WTC11 (cell line): Measurements from ENCODE around the gene MICU2. TPM values are rescaled to one million over a fixed set of nuclear protein-coding genes. Genes with fewer than 3 reads are reported as not detected.

ENCODE experiments used
- ATAC-seq: fragments of 200-7000 bp; cut with Tn5 transposase; 2 replicates; pipeline ENCODE4 v1.10.0; 2021; ENCODE audit warnings: mild to moderate bottlenecking, moderate library complexity
- CTCF ChIA-PET: fragments of 300-600 bp; sonication (Branson Sonifier 250); formaldehyde crosslinking; loops from one replicate; lab custom pipeline; 2021; ENCODE audit warnings: antibody characterized with exemption; lab: Charles Lee
- POLR2A ChIA-PET: fragments of 350-600 bp; sonication (Branson Sonifier 250); formaldehyde crosslinking; loops from one replicate; lab custom pipeline; 2021; ENCODE audit warnings: antibody characterized with exemption; lab: Charles Lee
- DNase-seq: peaks from one replicate; pipeline ENCODE4 v3.0.0; 2021; ENCODE audit warnings: low spot score
- H3K27ac Mint-ChIP-seq: 2 replicates; pipeline ENCODE4 v1.8.0; 2021; ENCODE audit warnings: mixed read lengths
- H3K27me3 Mint-ChIP-seq: 2 replicates; pipeline ENCODE4 v1.8.0; 2021; ENCODE audit warnings: low read depth, mild to moderate bottlenecking, moderate library complexity, mixed read lengths
- H3K36me3 Mint-ChIP-seq: 2 replicates; pipeline ENCODE4 v1.8.0; 2021; ENCODE audit warnings: mixed read lengths
- H3K4me1 Mint-ChIP-seq: 2 replicates; pipeline ENCODE4 v1.8.0; 2022; ENCODE audit warnings: mixed read lengths
- H3K4me3 Mint-ChIP-seq: 2 replicates; pipeline ENCODE4 v1.8.0; 2021; ENCODE audit warnings: mild to moderate bottlenecking, moderate library complexity, mixed read lengths
- H3K9me3 Mint-ChIP-seq: 2 replicates; pipeline ENCODE4 v1.8.0; 2021; ENCODE audit warnings: mixed read lengths
- CREM ChIP-seq: sonication (generic); formaldehyde crosslinking; IDR thresholded peaks from 2 replicates; pipeline ENCODE4 v1.8.1; 2022; ENCODE audit warnings: mild to moderate bottlenecking, missing genetic modification reagents, moderate library complexity
- E2F4 ChIP-seq: sonication (generic); formaldehyde crosslinking; IDR thresholded peaks from 2 replicates; pipeline ENCODE4 v1.8.1; 2022; ENCODE audit warnings: low read depth, mild to moderate bottlenecking, moderate library complexity, missing genetic modification reagents, borderline replicate concordance
- ELF4 ChIP-seq: sonication (generic); formaldehyde crosslinking; IDR thresholded peaks from 2 replicates; pipeline ENCODE4 v1.8.1; 2022; ENCODE audit warnings: low read depth, mild to moderate bottlenecking, moderate library complexity, missing genetic modification reagents
- EMX1 ChIP-seq: fragments of 250-450 bp; sonication (Bioruptor Pico); IDR thresholded peaks from 2 replicates; pipeline ENCODE4 v1.8.0; 2021; ENCODE audit warnings: mild to moderate bottlenecking
- GABPB1 ChIP-seq: sonication (generic); formaldehyde crosslinking; IDR thresholded peaks from 2 replicates; pipeline ENCODE4 v1.8.1; 2023; ENCODE audit warnings: mild to moderate bottlenecking, missing genetic modification reagents
- HMGXB4 ChIP-seq: sonication (generic); formaldehyde crosslinking; IDR thresholded peaks from 2 replicates; pipeline ENCODE4 v1.8.1; 2023; ENCODE audit warnings: mild to moderate bottlenecking, moderate library complexity, missing genetic modification reagents
- IRF2 ChIP-seq: sonication (generic); formaldehyde crosslinking; IDR thresholded peaks from 2 replicates; pipeline ENCODE4 v1.8.0; 2022; ENCODE audit warnings: low read depth, missing genetic modification reagents, borderline replicate concordance
- MXD4 ChIP-seq: fragments of 250-450 bp; sonication (Bioruptor Pico); IDR thresholded peaks from 2 replicates; pipeline ENCODE4 v1.8.0; 2021; ENCODE audit warnings: mild to moderate bottlenecking, moderate library complexity, borderline replicate concordance
- NFE2L1 ChIP-seq: sonication (generic); formaldehyde crosslinking; IDR thresholded peaks from 2 replicates; pipeline ENCODE4 v1.8.1; 2023; ENCODE audit warnings: missing genetic modification reagents
- SMAD4 ChIP-seq: sonication (generic); formaldehyde crosslinking; IDR thresholded peaks from 2 replicates; pipeline ENCODE4 v1.8.0; 2022; ENCODE audit warnings: mild to moderate bottlenecking, missing genetic modification reagents
- SOX15 ChIP-seq: fragments of 250-450 bp; sonication (Bioruptor Pico); IDR thresholded peaks from 2 replicates; pipeline ENCODE4 v1.9.0; 2021; ENCODE audit warnings: mild to moderate bottlenecking
- ZBTB21 ChIP-seq: sonication (generic); formaldehyde crosslinking; IDR thresholded peaks from 2 replicates; pipeline ENCODE4 v1.8.1; 2023; ENCODE audit warnings: mild to moderate bottlenecking, missing genetic modification reagents, borderline replicate concordance
- ZNF263 ChIP-seq: sonication (generic); formaldehyde crosslinking; IDR thresholded peaks from 2 replicates; pipeline ENCODE4 v1.8.1; 2022; ENCODE audit warnings: low read depth, mild to moderate bottlenecking, moderate library complexity, missing genetic modification reagents
- ZNF416 ChIP-seq: fragments of 250-450 bp; sonication (Bioruptor Pico); IDR thresholded peaks from 2 replicates; pipeline ENCODE4 v1.9.0; 2021; ENCODE audit warnings: mild to moderate bottlenecking, inconsistent platforms
- ZNF425 ChIP-seq: fragments of 250-450 bp; sonication (Bioruptor Pico); conservative IDR thresholded peaks from 2 replicates; pipeline ENCODE4 v1.9.0; 2021; ENCODE audit warnings: mild to moderate bottlenecking
- total RNA-seq: library from RNA; stranded (reverse); gene quantifications from 3 replicates; pipeline ENCODE4 v1.2.3, GENCODE V29; 2021
- TF ChIP-seq, protein P1 (sequence below): sonication (generic); formaldehyde crosslinking; IDR thresholded peaks from 2 replicates; pipeline ENCODE4 v1.8.1; 2022; ENCODE audit warnings: low read depth, missing genetic modification reagents, borderline replicate concordance
- TF ChIP-seq, protein P2 (sequence below): sonication (generic); formaldehyde crosslinking; IDR thresholded peaks from 2 replicates; pipeline ENCODE4 v1.8.1; 2023; ENCODE audit warnings: mild to moderate bottlenecking, missing genetic modification reagents, moderate library complexity
- TF ChIP-seq, protein P3 (sequence below): fragments of 250-450 bp; sonication (Bioruptor Pico); IDR thresholded peaks from 2 replicates; pipeline ENCODE4 v1.9.0; 2021; ENCODE audit warnings: mild to moderate bottlenecking
- TF ChIP-seq, protein P4 (sequence below): sonication (generic); formaldehyde crosslinking; conservative IDR thresholded peaks from 2 replicates; pipeline ENCODE4 v1.8.1; 2022; ENCODE audit warnings: mild to moderate bottlenecking, missing genetic modification reagents
- TF ChIP-seq, protein P5 (sequence below): fragments of 200-600 bp; IDR thresholded peaks from 2 replicates; pipeline ENCODE4 v1.8.0; 2022; ENCODE audit warnings: antibody characterized with exemption

Gene MICU2
- total RNA-seq, 1 experiment from 2014 or later = 33.8 TPM

DNA sequence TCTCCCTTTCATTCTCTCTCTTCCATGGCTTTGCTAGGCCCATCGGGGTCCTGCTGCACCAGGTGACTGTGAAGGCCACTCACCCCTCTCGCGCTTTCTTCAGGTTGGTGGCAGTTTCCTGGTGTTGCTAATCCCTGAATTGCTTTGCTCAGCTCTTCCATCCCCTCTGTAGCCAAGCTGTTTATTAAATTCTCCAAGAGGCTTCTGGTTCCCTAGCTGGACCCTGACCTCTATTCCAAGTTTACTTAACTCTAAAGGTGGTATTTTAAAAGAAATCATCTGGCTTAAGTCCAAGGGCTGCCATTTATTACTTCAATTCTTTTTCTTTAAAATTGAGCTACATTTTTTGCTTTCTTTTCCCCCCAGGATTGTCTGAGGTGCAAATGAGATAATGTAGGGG lies 32.7 kb upstream of the MICU2 start:
- no peaks in the 10 kb centered on the region; the same call in 1 of the 2 replicates for H3K27me3 Mint-ChIP-seq

DNA sequence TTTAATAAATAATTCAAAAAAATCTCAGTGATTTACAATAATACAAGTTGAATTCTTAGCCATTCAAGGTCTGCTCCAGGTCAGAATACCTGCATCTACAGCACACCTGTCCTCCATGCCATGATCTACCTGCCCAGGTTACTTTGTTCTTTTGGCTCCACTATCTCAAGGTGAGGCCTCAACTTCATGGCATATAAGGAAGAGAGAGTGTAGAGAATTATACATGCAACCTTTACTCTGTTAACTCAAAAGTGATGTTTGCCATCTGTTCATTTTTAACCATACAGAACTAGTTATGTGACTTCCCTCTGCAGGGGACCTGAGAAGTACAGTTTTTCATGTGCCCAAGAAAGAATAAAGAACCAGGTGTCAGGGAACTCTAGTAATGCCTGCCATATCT lies 28.2 kb upstream of the MICU2 start:
- POLR2A ChIA-PET = no interaction called here
- no peak overlapping the region for H3K4me3 Mint-ChIP-seq
- no peaks in the 10 kb centered on the region for H3K4me1 Mint-ChIP-seq
- peaks cover 11% of the 10 kb centered on the region for H3K36me3 Mint-ChIP-seq
- no peaks in the 10 kb centered on the region for H3K27me3 Mint-ChIP-seq
- TF ChIP-seq, protein P1, sequence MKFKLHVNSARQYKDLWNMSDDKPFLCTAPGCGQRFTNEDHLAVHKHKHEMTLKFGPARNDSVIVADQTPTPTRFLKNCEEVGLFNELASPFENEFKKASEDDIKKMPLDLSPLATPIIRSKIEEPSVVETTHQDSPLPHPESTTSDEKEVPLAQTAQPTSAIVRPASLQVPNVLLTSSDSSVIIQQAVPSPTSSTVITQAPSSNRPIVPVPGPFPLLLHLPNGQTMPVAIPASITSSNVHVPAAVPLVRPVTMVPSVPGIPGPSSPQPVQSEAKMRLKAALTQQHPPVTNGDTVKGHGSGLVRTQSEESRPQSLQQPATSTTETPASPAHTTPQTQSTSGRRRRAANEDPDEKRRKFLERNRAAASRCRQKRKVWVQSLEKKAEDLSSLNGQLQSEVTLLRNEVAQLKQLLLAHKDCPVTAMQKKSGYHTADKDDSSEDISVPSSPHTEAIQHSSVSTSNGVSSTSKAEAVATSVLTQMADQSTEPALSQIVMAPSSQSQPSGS (CRISPR knock-in tag) = no peak
- TF ChIP-seq E2F4 (no peak), IRF2 (CRISPR knock-in tag) (no peak), ZBTB21 (no peak), ZNF263 (CRISPR knock-in tag) (no peak)
- TF ChIP-seq, protein P2, sequence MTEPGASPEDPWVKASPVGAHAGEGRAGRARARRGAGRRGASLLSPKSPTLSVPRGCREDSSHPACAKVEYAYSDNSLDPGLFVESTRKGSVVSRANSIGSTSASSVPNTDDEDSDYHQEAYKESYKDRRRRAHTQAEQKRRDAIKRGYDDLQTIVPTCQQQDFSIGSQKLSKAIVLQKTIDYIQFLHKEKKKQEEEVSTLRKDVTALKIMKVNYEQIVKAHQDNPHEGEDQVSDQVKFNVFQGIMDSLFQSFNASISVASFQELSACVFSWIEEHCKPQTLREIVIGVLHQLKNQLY (CRISPR knock-in tag) = no peak
- TF ChIP-seq, all 79 proteins: peak for 0
- Mint-ChIP-seq H3K9me3 (peaks cover 26% of the 10 kb centered on the region), H3K27ac (no peak overlapping the region)
- CTCF ChIA-PET = no interaction called here
- no peak for ATAC-seq
- no peak for DNase-seq

More for the DNA sequence above, 32.7 kb upstream of the MICU2 start:
- no peak for TF ChIP-seq GABPB1 (CRISPR knock-in tag)
- TF ChIP-seq SMAD4 (CRISPR knock-in tag) = no peak
- TF ChIP-seq, protein P3, sequence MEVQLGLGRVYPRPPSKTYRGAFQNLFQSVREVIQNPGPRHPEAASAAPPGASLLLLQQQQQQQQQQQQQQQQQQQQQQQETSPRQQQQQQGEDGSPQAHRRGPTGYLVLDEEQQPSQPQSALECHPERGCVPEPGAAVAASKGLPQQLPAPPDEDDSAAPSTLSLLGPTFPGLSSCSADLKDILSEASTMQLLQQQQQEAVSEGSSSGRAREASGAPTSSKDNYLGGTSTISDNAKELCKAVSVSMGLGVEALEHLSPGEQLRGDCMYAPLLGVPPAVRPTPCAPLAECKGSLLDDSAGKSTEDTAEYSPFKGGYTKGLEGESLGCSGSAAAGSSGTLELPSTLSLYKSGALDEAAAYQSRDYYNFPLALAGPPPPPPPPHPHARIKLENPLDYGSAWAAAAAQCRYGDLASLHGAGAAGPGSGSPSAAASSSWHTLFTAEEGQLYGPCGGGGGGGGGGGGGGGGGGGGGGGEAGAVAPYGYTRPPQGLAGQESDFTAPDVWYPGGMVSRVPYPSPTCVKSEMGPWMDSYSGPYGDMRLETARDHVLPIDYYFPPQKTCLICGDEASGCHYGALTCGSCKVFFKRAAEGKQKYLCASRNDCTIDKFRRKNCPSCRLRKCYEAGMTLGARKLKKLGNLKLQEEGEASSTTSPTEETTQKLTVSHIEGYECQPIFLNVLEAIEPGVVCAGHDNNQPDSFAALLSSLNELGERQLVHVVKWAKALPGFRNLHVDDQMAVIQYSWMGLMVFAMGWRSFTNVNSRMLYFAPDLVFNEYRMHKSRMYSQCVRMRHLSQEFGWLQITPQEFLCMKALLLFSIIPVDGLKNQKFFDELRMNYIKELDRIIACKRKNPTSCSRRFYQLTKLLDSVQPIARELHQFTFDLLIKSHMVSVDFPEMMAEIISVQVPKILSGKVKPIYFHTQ (CRISPR knock-in tag) = no peak
- no peak for TF ChIP-seq SOX15 (CRISPR knock-in tag)
- H3K4me1 Mint-ChIP-seq = no peaks in the 10 kb centered on the region
- 0 out of 2 replicates have a peak, but pooled peaks cover 2% of the 10 kb centered on the region for H3K36me3 Mint-ChIP-seq
- H3K4me3 Mint-ChIP-seq = no peak overlapping the region
- H3K27ac Mint-ChIP-seq = no peak overlapping the region
- ATAC-seq = no peak
- POLR2A ChIA-PET = no interaction called here
- CTCF ChIA-PET = interaction anchor here (1.5 to 1.8 kb wide), 2 partner anchors 10 to 233 kb away, joined by 3 to 4 read pairs; no protein-coding TSS in a partner anchor
- peaks cover 9% of the 10 kb centered on the region for H3K9me3 Mint-ChIP-seq
- no peak for DNase-seq

DNA sequence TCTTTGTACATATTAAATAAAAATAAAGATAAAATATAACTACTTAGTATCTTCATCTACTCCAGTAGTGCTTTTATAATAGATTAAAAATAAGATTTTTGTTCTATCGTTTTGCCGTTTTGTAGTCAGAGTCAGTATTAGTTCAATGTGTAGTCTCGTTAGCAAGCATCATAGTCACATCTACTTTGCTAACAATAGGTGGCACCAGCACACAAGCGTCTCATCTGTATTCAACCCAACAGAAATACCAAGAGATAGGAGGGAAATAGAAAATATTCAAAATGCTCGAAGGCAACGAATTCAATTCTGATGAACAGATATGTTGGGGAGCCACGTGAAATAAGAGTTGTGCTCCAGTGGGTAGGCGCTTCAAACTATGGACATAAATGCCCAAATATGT lies 21.4 kb upstream of the MICU2 start:
- ChIA-PET POLR2A (no interaction called here), CTCF (interaction anchor here (1.1 kb wide), 1 partner anchor 67 kb away, joined by 4 read pairs; no protein-coding TSS in a partner anchor)
- H3K4me3 Mint-ChIP-seq = no peak overlapping the region
- H3K36me3 Mint-ChIP-seq = no peaks in the 10 kb centered on the region
- no peaks in the 10 kb centered on the region for H3K4me1 Mint-ChIP-seq
- ATAC-seq (no peak), DNase-seq (no peak)
- H3K27me3 Mint-ChIP-seq = no peaks in the 10 kb centered on the region; the same call in 1 of the 2 replicates
- peaks cover 11% of the 10 kb centered on the region for H3K9me3 Mint-ChIP-seq
- no peak overlapping the region for H3K27ac Mint-ChIP-seq
- no peak for TF ChIP-seq HMGXB4 (CRISPR knock-in tag)
- no peak for TF ChIP-seq ZNF416 (CRISPR knock-in tag)
- TF ChIP-seq ZNF425 (CRISPR knock-in tag) = no peak
- no peak for TF ChIP-seq MXD4 (CRISPR knock-in tag)
- TF ChIP-seq ELF4 (CRISPR knock-in tag) = no peak
- no peak for TF ChIP-seq ZNF263 (CRISPR knock-in tag)
- no peak for TF ChIP-seq GABPB1 (CRISPR knock-in tag)
- TF ChIP-seq SMAD4 (CRISPR knock-in tag) = no peak
- TF ChIP-seq, protein P4, sequence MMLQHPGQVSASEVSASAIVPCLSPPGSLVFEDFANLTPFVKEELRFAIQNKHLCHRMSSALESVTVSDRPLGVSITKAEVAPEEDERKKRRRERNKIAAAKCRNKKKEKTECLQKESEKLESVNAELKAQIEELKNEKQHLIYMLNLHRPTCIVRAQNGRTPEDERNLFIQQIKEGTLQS (CRISPR knock-in tag) = no peak
- no peak for TF ChIP-seq CREM (CRISPR knock-in tag)
- no peak for TF ChIP-seq NFE2L1 (CRISPR knock-in tag)
- TF ChIP-seq, protein P5, sequence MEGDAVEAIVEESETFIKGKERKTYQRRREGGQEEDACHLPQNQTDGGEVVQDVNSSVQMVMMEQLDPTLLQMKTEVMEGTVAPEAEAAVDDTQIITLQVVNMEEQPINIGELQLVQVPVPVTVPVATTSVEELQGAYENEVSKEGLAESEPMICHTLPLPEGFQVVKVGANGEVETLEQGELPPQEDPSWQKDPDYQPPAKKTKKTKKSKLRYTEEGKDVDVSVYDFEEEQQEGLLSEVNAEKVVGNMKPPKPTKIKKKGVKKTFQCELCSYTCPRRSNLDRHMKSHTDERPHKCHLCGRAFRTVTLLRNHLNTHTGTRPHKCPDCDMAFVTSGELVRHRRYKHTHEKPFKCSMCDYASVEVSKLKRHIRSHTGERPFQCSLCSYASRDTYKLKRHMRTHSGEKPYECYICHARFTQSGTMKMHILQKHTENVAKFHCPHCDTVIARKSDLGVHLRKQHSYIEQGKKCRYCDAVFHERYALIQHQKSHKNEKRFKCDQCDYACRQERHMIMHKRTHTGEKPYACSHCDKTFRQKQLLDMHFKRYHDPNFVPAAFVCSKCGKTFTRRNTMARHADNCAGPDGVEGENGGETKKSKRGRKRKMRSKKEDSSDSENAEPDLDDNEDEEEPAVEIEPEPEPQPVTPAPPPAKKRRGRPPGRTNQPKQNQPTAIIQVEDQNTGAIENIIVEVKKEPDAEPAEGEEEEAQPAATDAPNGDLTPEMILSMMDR = no peak
- no peak for TF ChIP-seq EMX1 (CRISPR knock-in tag)
